HEK293 (cell line): Measurements from ENCODE around the gene RILP.
A peak's percentile ranks its signal among the peaks of the same experiment; 100 is the strongest.

ENCODE experiments used
- SP2 ChIP-seq: fragments of 450-650 bp; formaldehyde crosslinking; IDR thresholded peaks from 2 replicates; pipeline ENCODE4 v1.5.1; 2016; ENCODE audit warnings: missing biosample characterization, missing genetic modification characterization
- ZBTB17 ChIP-seq: fragments of 450-650 bp; formaldehyde crosslinking; IDR thresholded peaks from 2 replicates; pipeline ENCODE4 v1.5.1; 2016; ENCODE audit warnings: missing biosample characterization, missing genetic modification characterization
- ZBTB8A ChIP-seq: fragments of 450-650 bp; formaldehyde crosslinking; IDR thresholded peaks from 2 replicates; pipeline ENCODE4 v1.5.1; 2016; ENCODE audit warnings: missing biosample characterization, missing genetic modification characterization
- ZNF184 ChIP-seq: fragments of 450-650 bp; IDR thresholded peaks from 2 replicates; pipeline ENCODE4 v1.5.1; 2018; ENCODE audit warnings: missing biosample characterization, mild to moderate bottlenecking, missing genetic modification characterization
- ZNF214 ChIP-seq: fragments of 450-650 bp; formaldehyde crosslinking; IDR thresholded peaks from 2 replicates; pipeline ENCODE4 v1.5.1; 2017; ENCODE audit warnings: missing biosample characterization, mild to moderate bottlenecking, missing genetic modification characterization, borderline replicate concordance
- ZNF324 ChIP-seq: fragments of 450-650 bp; formaldehyde crosslinking; IDR thresholded peaks from 2 replicates; pipeline ENCODE4 v1.5.1; 2016; ENCODE audit warnings: missing biosample characterization, missing genetic modification characterization
- ZNF341 ChIP-seq: fragments of 450-650 bp; formaldehyde crosslinking; IDR thresholded peaks from 2 replicates; pipeline ENCODE4; 2016; ENCODE audit warnings: low read depth, missing biosample characterization, missing genetic modification characterization
- ZNF394 ChIP-seq: fragments of 450-650 bp; formaldehyde crosslinking; IDR thresholded peaks from 2 replicates; pipeline ENCODE4 v1.5.1; 2016; ENCODE audit warnings: missing biosample characterization, missing genetic modification characterization, mild to moderate bottlenecking, moderate library complexity, borderline replicate concordance
- ZNF426 ChIP-seq: fragments of 450-650 bp; formaldehyde crosslinking; IDR thresholded peaks from 2 replicates; pipeline ENCODE4 v1.5.1; 2017; ENCODE audit warnings: missing biosample characterization, missing genetic modification characterization, mild to moderate bottlenecking, inconsistent platforms, moderate library complexity
- ZNF561 ChIP-seq: fragments of 450-650 bp; IDR thresholded peaks from 2 replicates; pipeline ENCODE4 v1.5.1; 2018; ENCODE audit warnings: missing biosample characterization, missing genetic modification characterization, borderline replicate concordance
- ZNF658 ChIP-seq: fragments of 450-650 bp; formaldehyde crosslinking; IDR thresholded peaks from 2 replicates; pipeline ENCODE4; 2016; ENCODE audit warnings: missing biosample characterization, missing genetic modification characterization
- ZNF777 ChIP-seq: fragments of 450-650 bp; formaldehyde crosslinking; IDR thresholded peaks from 2 replicates; pipeline ENCODE4 v1.5.1; 2017; ENCODE audit warnings: missing biosample characterization, missing genetic modification characterization, borderline replicate concordance
- TF ChIP-seq, protein P1 (sequence below): fragments of 450-650 bp; formaldehyde crosslinking; IDR thresholded peaks from 2 replicates; pipeline ENCODE4 v1.5.1; 2016; ENCODE audit warnings: missing biosample characterization, missing genetic modification characterization
- TF ChIP-seq, protein P2 (sequence below): fragments of 450-650 bp; formaldehyde crosslinking; IDR thresholded peaks from 2 replicates; pipeline ENCODE4 v1.5.1; 2016; ENCODE audit warnings: missing biosample characterization, missing genetic modification characterization
- TF ChIP-seq, protein P3 (sequence below): fragments of 450-650 bp; formaldehyde crosslinking; conservative IDR thresholded peaks from 2 replicates; pipeline ENCODE4 v1.5.1; 2016; ENCODE audit warnings: low read depth, missing biosample characterization, missing genetic modification characterization
- TF ChIP-seq, protein P4 (sequence below): fragments of 450-650 bp; IDR thresholded peaks from 2 replicates; pipeline ENCODE4 v1.5.1; 2018; ENCODE audit warnings: missing biosample characterization, mild to moderate bottlenecking, missing genetic modification characterization
- TF ChIP-seq, protein P5 (sequence below): fragments of 450-650 bp; formaldehyde crosslinking; IDR thresholded peaks from 2 replicates; pipeline ENCODE4 v1.5.1; 2016; ENCODE audit warnings: missing biosample characterization, missing genetic modification characterization

RILP gene

DNA sequence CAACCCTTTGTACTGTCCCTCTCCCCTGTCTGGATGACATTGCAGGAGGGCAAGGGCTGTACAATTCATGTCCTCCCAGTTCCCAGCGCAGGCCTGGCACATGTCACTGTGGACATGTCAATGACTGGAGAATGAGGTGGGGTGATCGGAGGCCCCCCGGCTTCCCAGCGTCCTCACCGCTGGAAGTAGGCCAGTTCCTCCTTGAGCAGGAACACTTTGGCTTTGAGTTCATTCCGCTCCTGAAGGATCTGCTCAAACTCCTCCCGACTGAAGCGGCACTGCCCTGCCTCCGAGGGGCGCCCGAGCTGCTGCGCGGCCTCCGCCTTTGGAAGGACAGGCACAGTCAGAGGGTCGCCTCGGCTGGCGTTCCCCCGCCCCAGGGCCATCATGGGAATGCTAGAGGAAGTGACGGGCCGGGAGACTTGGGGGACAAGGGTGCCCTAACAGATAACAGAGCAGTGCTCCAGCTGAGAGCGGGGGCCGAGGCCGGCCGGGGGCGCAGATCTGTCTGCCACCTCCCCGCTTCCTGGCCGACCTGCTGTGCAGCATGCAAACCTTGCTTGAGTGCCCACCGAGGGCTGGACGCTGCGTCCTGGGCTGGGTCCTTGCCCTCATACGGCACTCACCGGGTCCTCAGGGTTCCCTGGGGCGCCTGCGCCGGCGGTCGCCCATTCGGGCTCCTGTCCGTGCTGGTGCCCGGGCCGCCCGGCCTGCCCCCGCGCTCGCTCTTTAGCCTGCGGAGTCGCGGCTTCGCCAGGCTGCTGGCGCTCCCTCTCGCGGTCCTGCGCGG is 1.3 kb downstream of the RILP start (continued):
- TF ChIP-seq, protein P1, sequence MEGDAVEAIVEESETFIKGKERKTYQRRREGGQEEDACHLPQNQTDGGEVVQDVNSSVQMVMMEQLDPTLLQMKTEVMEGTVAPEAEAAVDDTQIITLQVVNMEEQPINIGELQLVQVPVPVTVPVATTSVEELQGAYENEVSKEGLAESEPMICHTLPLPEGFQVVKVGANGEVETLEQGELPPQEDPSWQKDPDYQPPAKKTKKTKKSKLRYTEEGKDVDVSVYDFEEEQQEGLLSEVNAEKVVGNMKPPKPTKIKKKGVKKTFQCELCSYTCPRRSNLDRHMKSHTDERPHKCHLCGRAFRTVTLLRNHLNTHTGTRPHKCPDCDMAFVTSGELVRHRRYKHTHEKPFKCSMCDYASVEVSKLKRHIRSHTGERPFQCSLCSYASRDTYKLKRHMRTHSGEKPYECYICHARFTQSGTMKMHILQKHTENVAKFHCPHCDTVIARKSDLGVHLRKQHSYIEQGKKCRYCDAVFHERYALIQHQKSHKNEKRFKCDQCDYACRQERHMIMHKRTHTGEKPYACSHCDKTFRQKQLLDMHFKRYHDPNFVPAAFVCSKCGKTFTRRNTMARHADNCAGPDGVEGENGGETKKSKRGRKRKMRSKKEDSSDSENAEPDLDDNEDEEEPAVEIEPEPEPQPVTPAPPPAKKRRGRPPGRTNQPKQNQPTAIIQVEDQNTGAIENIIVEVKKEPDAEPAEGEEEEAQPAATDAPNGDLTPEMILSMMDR (tag by site-specific recombination) = peak; percentile 87
- TF ChIP-seq ZNF561 (tag by site-specific recombination) (peak; percentile 76), ZNF426 (no peak), ZNF184 (tag by site-specific recombination) (no peak), SP2 (tag by site-specific recombination) (no peak), ZNF341 (tag by site-specific recombination) (no peak), ZNF777 (tag by site-specific recombination) (no peak), ZNF658 (no peak), ZNF394 (tag by site-specific recombination) (no peak), ZBTB8A (tag by site-specific recombination) (peak; percentile 64), ZBTB17 (tag by site-specific recombination) (peak; percentile 38; the same call in 1 of the 2 replicates), ZNF214 (tag by site-specific recombination) (no peak), ZNF324 (no peak)
- TF ChIP-seq, protein P2, sequence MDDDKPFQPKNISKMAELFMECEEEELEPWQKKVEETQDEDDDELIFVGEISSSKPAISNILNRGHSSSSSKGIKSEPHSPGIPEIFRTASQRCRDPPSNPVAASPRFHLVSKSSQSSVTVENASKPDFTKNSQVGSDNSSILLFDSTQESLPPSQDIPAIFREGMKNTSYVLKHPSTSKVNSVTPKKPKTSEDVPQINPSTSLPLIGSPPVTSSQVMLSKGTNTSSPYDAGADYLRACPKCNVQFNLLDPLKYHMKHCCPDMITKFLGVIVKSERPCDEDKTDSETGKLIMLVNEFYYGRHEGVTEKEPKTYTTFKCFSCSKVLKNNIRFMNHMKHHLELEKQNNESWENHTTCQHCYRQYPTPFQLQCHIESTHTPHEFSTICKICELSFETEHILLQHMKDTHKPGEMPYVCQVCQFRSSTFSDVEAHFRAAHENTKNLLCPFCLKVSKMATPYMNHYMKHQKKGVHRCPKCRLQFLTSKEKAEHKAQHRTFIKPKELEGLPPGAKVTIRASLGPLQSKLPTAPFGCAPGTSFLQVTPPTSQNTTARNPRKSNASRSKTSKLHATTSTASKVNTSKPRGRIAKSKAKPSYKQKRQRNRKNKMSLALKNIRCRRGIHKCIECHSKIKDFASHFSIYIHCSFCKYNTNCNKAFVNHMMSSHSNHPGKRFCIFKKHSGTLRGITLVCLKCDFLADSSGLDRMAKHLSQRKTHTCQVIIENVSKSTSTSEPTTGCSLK (tag by site-specific recombination) = no peak
- TF ChIP-seq, protein P3, sequence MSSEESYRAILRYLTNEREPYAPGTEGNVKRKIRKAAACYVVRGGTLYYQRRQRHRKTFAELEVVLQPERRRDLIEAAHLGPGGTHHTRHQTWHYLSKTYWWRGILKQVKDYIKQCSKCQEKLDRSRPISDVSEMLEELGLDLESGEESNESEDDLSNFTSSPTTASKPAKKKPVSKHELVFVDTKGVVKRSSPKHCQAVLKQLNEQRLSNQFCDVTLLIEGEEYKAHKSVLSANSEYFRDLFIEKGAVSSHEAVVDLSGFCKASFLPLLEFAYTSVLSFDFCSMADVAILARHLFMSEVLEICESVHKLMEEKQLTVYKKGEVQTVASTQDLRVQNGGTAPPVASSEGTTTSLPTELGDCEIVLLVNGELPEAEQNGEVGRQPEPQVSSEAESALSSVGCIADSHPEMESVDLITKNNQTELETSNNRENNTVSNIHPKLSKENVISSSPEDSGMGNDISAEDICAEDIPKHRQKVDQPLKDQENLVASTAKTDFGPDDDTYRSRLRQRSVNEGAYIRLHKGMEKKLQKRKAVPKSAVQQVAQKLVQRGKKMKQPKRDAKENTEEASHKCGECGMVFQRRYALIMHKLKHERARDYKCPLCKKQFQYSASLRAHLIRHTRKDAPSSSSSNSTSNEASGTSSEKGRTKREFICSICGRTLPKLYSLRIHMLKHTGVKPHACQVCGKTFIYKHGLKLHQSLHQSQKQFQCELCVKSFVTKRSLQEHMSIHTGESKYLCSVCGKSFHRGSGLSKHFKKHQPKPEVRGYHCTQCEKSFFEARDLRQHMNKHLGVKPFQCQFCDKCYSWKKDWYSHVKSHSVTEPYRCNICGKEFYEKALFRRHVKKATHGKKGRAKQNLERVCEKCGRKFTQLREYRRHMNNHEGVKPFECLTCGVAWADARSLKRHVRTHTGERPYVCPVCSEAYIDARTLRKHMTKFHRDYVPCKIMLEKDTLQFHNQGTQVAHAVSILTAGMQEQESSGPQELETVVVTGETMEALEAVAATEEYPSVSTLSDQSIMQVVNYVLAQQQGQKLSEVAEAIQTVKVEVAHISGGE = 0 out of 2 replicates have a peak, but pooled peaks have one; percentile 26
- TF ChIP-seq, protein P4, sequence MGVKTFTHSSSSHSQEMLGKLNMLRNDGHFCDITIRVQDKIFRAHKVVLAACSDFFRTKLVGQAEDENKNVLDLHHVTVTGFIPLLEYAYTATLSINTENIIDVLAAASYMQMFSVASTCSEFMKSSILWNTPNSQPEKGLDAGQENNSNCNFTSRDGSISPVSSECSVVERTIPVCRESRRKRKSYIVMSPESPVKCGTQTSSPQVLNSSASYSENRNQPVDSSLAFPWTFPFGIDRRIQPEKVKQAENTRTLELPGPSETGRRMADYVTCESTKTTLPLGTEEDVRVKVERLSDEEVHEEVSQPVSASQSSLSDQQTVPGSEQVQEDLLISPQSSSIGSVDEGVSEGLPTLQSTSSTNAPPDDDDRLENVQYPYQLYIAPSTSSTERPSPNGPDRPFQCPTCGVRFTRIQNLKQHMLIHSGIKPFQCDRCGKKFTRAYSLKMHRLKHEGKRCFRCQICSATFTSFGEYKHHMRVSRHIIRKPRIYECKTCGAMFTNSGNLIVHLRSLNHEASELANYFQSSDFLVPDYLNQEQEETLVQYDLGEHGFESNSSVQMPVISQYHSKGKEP = peak; percentile 54
- TF ChIP-seq, protein P5, sequence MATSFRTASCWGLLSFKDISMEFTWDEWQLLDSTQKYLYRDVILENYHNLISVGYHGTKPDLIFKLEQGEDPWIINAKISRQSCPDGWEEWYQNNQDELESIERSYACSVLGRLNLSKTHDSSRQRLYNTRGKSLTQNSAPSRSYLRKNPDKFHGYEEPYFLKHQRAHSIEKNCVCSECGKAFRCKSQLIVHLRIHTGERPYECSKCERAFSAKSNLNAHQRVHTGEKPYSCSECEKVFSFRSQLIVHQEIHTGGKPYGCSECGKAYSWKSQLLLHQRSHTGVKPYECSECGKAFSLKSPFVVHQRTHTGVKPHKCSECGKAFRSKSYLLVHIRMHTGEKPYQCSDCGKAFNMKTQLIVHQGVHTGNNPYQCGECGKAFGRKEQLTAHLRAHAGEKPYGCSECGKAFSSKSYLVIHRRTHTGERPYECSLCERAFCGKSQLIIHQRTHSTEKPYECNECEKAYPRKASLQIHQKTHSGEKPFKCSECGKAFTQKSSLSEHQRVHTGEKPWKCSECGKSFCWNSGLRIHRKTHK (tag by site-specific recombination) = no peak
